Neural progenitor cell (in vitro differentiated cells): Measurements from ENCODE around the gene PITPNC1. TPM values are rescaled to one million over a fixed set of nuclear protein-coding genes. Genes with fewer than 3 reads are reported as not detected.

Experiments
- DNase-seq: peaks from one replicate; pipeline ENCODE4 v3.0.0-alpha.2; 2016; ENCODE audit warnings: low spot score
- H2AFZ ChIP-seq: fragments of 200-600 bp; sonication (generic); replicated peaks from 2 replicates; pipeline ENCODE4 v1.6.1; 2016; ENCODE audit warnings: antibody characterized with exemption
- H3F3A ChIP-seq: fragments of 200-600 bp; sonication (generic); 2 replicates; pipeline ENCODE4 v1.6.1; 2016; ENCODE audit warnings: antibody characterized with exemption, low read depth
- H3K27ac ChIP-seq: fragments of 200-600 bp; sonication (generic); 2 replicates; pipeline ENCODE4 v1.5.1; 2016; ENCODE audit warnings: mild to moderate bottlenecking
- H3K27me3 ChIP-seq: fragments of 200-600 bp; sonication (generic); 2 replicates; pipeline ENCODE4 v1.6.1; 2016; ENCODE audit warnings: mild to moderate bottlenecking, moderate library complexity
- H3K36me3 ChIP-seq: fragments of 200-600 bp; sonication (generic); 2 replicates; pipeline ENCODE4 v1.5.1; 2016
- H3K4me1 ChIP-seq: fragments of 200-600 bp; sonication (generic); 2 replicates; pipeline ENCODE4 v1.6.1; 2016; ENCODE audit warnings: mixed run types
- H3K4me2 ChIP-seq: fragments of 200-600 bp; sonication (generic); 2 replicates; pipeline ENCODE4 v1.6.1; 2016
- H3K4me3 ChIP-seq: fragments of 200-600 bp; sonication (generic); 2 replicates; pipeline ENCODE4 v1.5.1; 2016
- H3K79me2 ChIP-seq: fragments of 200-600 bp; sonication (generic); 2 replicates; pipeline ENCODE4 v1.6.1; 2016; ENCODE audit warnings: low read depth
- H3K9ac ChIP-seq: fragments of 200-600 bp; sonication (generic); 2 replicates; pipeline ENCODE4 v1.6.1; 2016
- H3K9me3 ChIP-seq: fragments of 200-600 bp; sonication (generic); 2 replicates; pipeline ENCODE4 v1.5.1; 2016; ENCODE audit warnings: low read depth
- H4K20me1 ChIP-seq: fragments of 200-600 bp; sonication (generic); 2 replicates; pipeline ENCODE4 v1.6.1; 2016; ENCODE audit warnings: low read depth
- H3K27ac Mint-ChIP-seq: 3 replicates; pipeline ENCODE4 v1.8.0; 2021; ENCODE audit warnings: mixed read lengths
- H3K27me3 Mint-ChIP-seq: 2 replicates; pipeline ENCODE4 v1.8.0; 2022; ENCODE audit warnings: low read depth, mild to moderate bottlenecking, inconsistent platforms, moderate library complexity, mixed read lengths; ENCODE audit not compliant: insufficient read depth
- H3K36me3 Mint-ChIP-seq: 3 replicates; pipeline ENCODE4 v1.8.0; 2021; ENCODE audit warnings: mixed read lengths
- H3K4me1 Mint-ChIP-seq: 3 replicates; pipeline ENCODE4 v1.8.0; 2021; ENCODE audit warnings: mixed read lengths
- H3K4me3 Mint-ChIP-seq: 3 replicates; pipeline ENCODE4 v1.8.0; 2021; ENCODE audit warnings: mild to moderate bottlenecking, moderate library complexity, mixed read lengths
- H3K9me3 Mint-ChIP-seq: 3 replicates; pipeline ENCODE4 v1.8.0; 2020; ENCODE audit warnings: mixed read lengths
- EZH2 ChIP-seq: fragments of 200-600 bp; sonication (generic); IDR thresholded peaks from 2 replicates; pipeline ENCODE4 v1.6.1; 2017; ENCODE audit warnings: antibody characterized with exemption, mild to moderate bottlenecking, moderate library complexity
- EZH2phosphoT487 ChIP-seq: fragments of 200-600 bp; sonication (generic); IDR thresholded peaks from 2 replicates; pipeline ENCODE4 v1.6.1; 2017; ENCODE audit warnings: antibody characterized with exemption
- total RNA-seq: library from RNA; depleted of rRNA; stranded (reverse); fragments of >200 nt; gene quantifications from 2 replicates; pipeline ENCODE4 v1.2.3, GENCODE V29; 2015; ENCODE audit warnings: low replicate concordance
- TF ChIP-seq, protein P1 (sequence below): fragments of 200-600 bp; sonication (generic); IDR thresholded peaks from 2 replicates; pipeline ENCODE4 v1.5.1; 2017; ENCODE audit warnings: antibody characterized with exemption, mild to moderate bottlenecking

Gene PITPNC1
- total RNA-seq, 1 donor from 2014 or later = 8.1 TPM

DNA sequence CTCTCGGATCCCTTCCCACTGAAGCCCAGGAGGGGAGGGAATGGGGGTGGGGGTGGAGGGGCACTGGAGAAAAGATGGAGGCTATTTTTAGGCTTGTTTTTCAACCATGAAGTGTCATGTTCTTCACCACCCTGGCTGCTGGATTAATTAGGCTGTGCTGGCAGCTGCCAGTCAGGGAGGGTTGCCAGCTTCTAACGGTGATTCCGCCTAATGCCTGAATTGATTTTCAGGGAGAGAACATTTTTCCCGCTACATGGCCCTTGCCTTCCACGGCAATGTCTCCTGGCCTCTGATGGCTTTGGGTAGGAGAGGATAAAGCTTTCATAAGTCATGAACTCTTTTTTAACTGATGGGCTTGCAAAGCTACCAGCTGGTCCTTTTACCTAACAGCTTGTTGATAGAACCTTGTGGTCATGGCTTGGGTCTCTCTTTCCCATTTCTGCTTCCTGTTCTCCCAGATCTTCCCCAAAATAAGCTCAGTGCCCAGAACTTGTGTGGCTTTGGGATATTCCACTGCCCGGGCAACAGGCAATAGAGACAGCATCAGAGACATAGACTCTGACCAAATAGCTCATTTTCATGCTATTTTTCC, 167.4 kb downstream of the PITPNC1 start:
- no peaks in the 10 kb centered on the region for H3F3A ChIP-seq
- DNase-seq = no peak
- no peaks in the 10 kb centered on the region for H3K36me3 ChIP-seq
- H3K4me3 ChIP-seq = no peak overlapping the region
- no peaks in the 10 kb centered on the region for H3K79me2 ChIP-seq
- H3K9me3 ChIP-seq = no peaks in the 10 kb centered on the region
- no peak overlapping the region for H2AFZ ChIP-seq
- H3K9me3 Mint-ChIP-seq = no peaks in the 10 kb centered on the region
- no peaks in the 10 kb centered on the region for H3K4me1 ChIP-seq
- TF ChIP-seq, protein P1, sequence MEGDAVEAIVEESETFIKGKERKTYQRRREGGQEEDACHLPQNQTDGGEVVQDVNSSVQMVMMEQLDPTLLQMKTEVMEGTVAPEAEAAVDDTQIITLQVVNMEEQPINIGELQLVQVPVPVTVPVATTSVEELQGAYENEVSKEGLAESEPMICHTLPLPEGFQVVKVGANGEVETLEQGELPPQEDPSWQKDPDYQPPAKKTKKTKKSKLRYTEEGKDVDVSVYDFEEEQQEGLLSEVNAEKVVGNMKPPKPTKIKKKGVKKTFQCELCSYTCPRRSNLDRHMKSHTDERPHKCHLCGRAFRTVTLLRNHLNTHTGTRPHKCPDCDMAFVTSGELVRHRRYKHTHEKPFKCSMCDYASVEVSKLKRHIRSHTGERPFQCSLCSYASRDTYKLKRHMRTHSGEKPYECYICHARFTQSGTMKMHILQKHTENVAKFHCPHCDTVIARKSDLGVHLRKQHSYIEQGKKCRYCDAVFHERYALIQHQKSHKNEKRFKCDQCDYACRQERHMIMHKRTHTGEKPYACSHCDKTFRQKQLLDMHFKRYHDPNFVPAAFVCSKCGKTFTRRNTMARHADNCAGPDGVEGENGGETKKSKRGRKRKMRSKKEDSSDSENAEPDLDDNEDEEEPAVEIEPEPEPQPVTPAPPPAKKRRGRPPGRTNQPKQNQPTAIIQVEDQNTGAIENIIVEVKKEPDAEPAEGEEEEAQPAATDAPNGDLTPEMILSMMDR = no peak
- TF ChIP-seq EZH2 = no peak
- no peak for TF ChIP-seq EZH2phosphoT487
- H3K9ac ChIP-seq = no peak overlapping the region
- no peak overlapping the region for H3K4me3 Mint-ChIP-seq
- no peak overlapping the region for H3K4me2 ChIP-seq
- peaks cover 3% of the 10 kb centered on the region for H3K4me1 Mint-ChIP-seq
- H4K20me1 ChIP-seq = no peaks in the 10 kb centered on the region
- no peaks in the 10 kb centered on the region for H3K36me3 Mint-ChIP-seq
- no peaks in the 10 kb centered on the region for H3K27me3 ChIP-seq
- H3K27ac ChIP-seq = no peak overlapping the region
- peaks cover under 1% of the 10 kb centered on the region for H3K27me3 Mint-ChIP-seq
- no peak overlapping the region for H3K27ac Mint-ChIP-seq

DNA sequence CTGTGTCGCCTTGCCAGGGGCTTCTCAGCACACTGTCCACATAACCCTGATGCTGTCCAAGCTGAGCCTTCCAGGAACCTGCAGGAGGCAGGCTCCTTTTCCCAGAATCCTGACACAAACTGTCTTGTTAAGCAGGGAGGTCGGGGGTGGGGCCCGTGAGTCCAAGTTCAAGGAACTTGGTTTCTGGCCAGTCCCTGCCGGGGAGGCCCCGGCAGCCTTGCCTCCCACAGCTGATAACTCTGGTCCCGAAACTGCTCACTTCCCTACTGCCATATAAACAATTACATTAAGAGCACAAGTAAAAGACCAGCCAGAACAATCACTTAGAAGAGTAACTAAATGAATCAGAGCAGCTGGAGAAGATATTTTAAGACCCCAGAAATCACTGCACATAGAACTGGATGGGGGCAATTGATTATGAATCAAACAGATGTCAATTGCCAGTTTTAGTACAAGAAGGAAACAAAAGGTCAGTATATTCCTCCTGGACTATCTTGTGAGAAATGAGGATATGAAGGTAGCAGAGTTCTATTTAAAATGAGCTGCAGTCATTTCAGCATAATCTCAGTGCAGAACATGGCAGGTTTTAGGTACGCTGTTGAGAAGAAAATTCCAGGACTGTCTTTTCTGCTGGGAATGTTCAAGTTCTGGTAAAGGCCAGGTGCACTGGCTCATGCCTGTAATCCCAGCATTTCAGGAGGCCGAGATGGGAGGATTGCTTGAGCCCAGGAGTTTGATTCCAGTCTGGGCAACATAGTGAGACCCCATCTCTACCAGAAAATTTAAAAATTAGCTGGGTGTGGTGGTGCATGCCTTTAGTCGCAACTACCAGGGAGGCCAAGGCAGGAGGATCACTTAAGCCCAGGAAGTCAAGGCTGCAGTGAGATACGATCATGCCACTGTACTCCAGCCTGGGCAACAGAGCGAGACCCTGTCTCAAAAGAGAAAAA, 169.8 kb downstream of the PITPNC1 start:
- H3K4me3 ChIP-seq = no peak overlapping the region
- H3K9me3 Mint-ChIP-seq = no peaks in the 10 kb centered on the region
- H4K20me1 ChIP-seq = no peaks in the 10 kb centered on the region
- H3K79me2 ChIP-seq = no peaks in the 10 kb centered on the region
- no peak overlapping the region for H3K27ac Mint-ChIP-seq
- no peaks in the 10 kb centered on the region for H3F3A ChIP-seq
- no peak overlapping the region for H2AFZ ChIP-seq
- no peak overlapping the region for H3K9ac ChIP-seq
- H3K9me3 ChIP-seq = no peaks in the 10 kb centered on the region
- H3K4me1 Mint-ChIP-seq = peaks cover 8% of the 10 kb centered on the region
- no peaks in the 10 kb centered on the region for H3K4me1 ChIP-seq
- H3K36me3 Mint-ChIP-seq = no peaks in the 10 kb centered on the region
- no peak overlapping the region for H3K27ac ChIP-seq
- H3K4me3 Mint-ChIP-seq = no peak overlapping the region
- H3K27me3 ChIP-seq = no peaks in the 10 kb centered on the region
- no peak for DNase-seq
- no peaks in the 10 kb centered on the region for H3K36me3 ChIP-seq
- no peak overlapping the region for H3K4me2 ChIP-seq
- TF ChIP-seq EZH2 = no peak
- no peak for TF ChIP-seq EZH2phosphoT487
- TF ChIP-seq, protein P1 = no peak
- peaks cover 4% of the 10 kb centered on the region for H3K27me3 Mint-ChIP-seq

DNA sequence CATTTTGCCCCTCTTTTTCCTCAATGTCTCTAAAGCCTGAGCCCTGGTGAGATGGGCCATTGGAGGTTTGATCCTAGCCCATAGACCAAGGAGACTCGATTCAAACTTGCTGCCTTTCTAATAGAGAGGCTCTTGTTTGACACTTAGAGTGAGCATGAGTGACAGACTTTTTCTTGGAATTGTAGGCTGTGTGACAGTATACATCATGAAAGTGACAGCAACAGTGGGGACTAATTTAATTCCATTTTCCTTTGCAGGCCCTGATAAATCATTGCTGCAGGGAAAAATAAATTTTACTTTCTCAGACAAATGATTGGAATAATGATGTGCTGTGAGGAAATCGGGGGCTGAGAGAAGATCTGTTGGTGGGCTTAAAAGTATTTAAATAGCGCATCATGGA, 171.6 kb downstream of the PITPNC1 start:
- Histone ChIP-seq H3K4me1 (no peaks in the 10 kb centered on the region), H2AFZ (no peak overlapping the region), H4K20me1 (no peaks in the 10 kb centered on the region), H3K4me3 (no peak overlapping the region), H3K27me3 (no peaks in the 10 kb centered on the region), H3K27ac (no peak overlapping the region), H3K79me2 (no peaks in the 10 kb centered on the region), H3K9me3 (no peaks in the 10 kb centered on the region), H3K36me3 (no peaks in the 10 kb centered on the region), H3F3A (no peaks in the 10 kb centered on the region), H3K4me2 (no peak overlapping the region), H3K9ac (no peak overlapping the region)
- H3K9me3 Mint-ChIP-seq = no peaks in the 10 kb centered on the region
- H3K4me1 Mint-ChIP-seq = peaks cover 8% of the 10 kb centered on the region
- H3K4me3 Mint-ChIP-seq = no peak overlapping the region
- no peak for TF ChIP-seq EZH2phosphoT487
- TF ChIP-seq, protein P1 = no peak
- TF ChIP-seq EZH2 = no peak
- H3K36me3 Mint-ChIP-seq = peaks cover under 1% of the 10 kb centered on the region
- H3K27ac Mint-ChIP-seq = no peak overlapping the region
- peaks cover 4% of the 10 kb centered on the region for H3K27me3 Mint-ChIP-seq
- DNase-seq = no peak
